NCI-H1436 treated with DMSO at 0.1 percent for 48 hours (cell line): ENCODE data around the gene BCL11A.
"Not testable (repeated sequence)": the region's sequence is repeated elsewhere in the genome, so short reads cannot be mapped to it uniquely, and the experiment has no call there.

Experiments
- DNase-seq: peaks from one replicate; lab custom pipeline; 2025; lab: John Stamatoyannopoulos, UW

The BCL11A gene

GRCh38 chr2:60432035-60432601 is 121.3 kb downstream of the BCL11A start:
- DNase-seq, result no peak

GRCh38 chr2:60429681-60430080 is 123.8 kb downstream of the BCL11A start:
- DNase-seq, result no peak

GRCh38 chr2:60426880-60427279 is 126.6 kb downstream of the BCL11A start:
- DNase-seq, result no peak

- no peak for DNase-seq
These were observed 127.1 kb downstream of the BCL11A start for GRCh38 chr2:60426341-60426740.

- no peak for DNase-seq
These were observed 129.2 kb downstream of the BCL11A start for GRCh38 chr2:60424233-60424632.

- no peak for DNase-seq
These were observed 129.9 kb downstream of the BCL11A start for GRCh38 chr2:60423505-60423904.

- no peak for DNase-seq
These were observed 130.5 kb downstream of the BCL11A start for GRCh38 chr2:60422826-60423483.

- not testable (repeated sequence) for DNase-seq
These were observed 136.2 kb downstream of the BCL11A start for GRCh38 chr2:60417210-60417609.

- DNase-seq, result no peak
These were observed 137.0 kb downstream of the BCL11A start for GRCh38 chr2:60416221-60417008.

GRCh38 chr2:60415814-60416213 is 137.6 kb downstream of the BCL11A start:
- no peak for DNase-seq

- DNase-seq, result no peak
These were observed 138.8 kb downstream of the BCL11A start for GRCh38 chr2:60414495-60415138.

- no peak for DNase-seq
These were observed 139.7 kb downstream of the BCL11A start for GRCh38 chr2:60413814-60414168.

GRCh38 chr2:60413069-60413813 is 140.2 kb downstream of the BCL11A start:
- no peak for DNase-seq

- no peak for DNase-seq
These were observed 140.8 kb downstream of the BCL11A start for GRCh38 chr2:60412620-60413019.

GRCh38 chr2:60412027-60412426 is 141.4 kb downstream of the BCL11A start:
- no peak for DNase-seq

GRCh38 chr2:60411295-60411694 is 142.2 kb downstream of the BCL11A start:
- no peak for DNase-seq

GRCh38 chr2:60410456-60411146 is 142.9 kb downstream of the BCL11A start:
- no peak for DNase-seq

- DNase-seq, result no peak
These were observed 144.0 kb downstream of the BCL11A start for GRCh38 chr2:60409531-60409871.

GRCh38 chr2:60408811-60409530 is 144.5 kb downstream of the BCL11A start:
- no peak for DNase-seq

GRCh38 chr2:60408207-60408606 is 145.2 kb downstream of the BCL11A start:
- DNase-seq, result no peak

GRCh38 chr2:60407398-60407797 is 146.1 kb downstream of the BCL11A start:
- no peak for DNase-seq
